D721Med (cell line): ENCODE results near the gene PATL2.

Experiments
- DNase-seq: peaks from one replicate; pipeline ENCODE4 v3.0.0; 2011; ENCODE audit warnings: low spot score; ENCODE audit not compliant: insufficient read length
- FAIRE-seq: peaks from 2 replicates; lab custom pipeline; 2011; peaks lifted over from hg19 to GRCh38; lab: Jason Lieb, UNC
- CTCF ChIP-seq: IDR thresholded peaks from 2 replicates; pipeline ENCODE4 v1.5.1; 2012; ENCODE audit warnings: mild to moderate bottlenecking, control low read depth; ENCODE audit not compliant: insufficient read depth; ENCODE audit errors: missing control alignments

Gene PATL2

GRCh38 chr15:44620081-44620480 lies 91.0 kb downstream of the PATL2 start:
- no peak for TF ChIP-seq CTCF
- DNase-seq (no peak), FAIRE-seq (no peak)

- TF ChIP-seq CTCF, result no peak
Measured at GRCh38 chr15:44616974-44617373, 94.1 kb downstream of the PATL2 start.

More at GRCh38 chr15:44616974-44617373, 94.1 kb downstream of the PATL2 start:
- DNase-seq (no peak), FAIRE-seq (no peak)
